ENCODE results near the gene CAMK2A. TPM values are rescaled to one million over a fixed set of nuclear protein-coding genes. Genes with fewer than 3 reads are reported as not detected.

The CAMK2A gene
- total and polyA plus RNA-seq, 2 donors (not counting 1 experiment from before 2014, with no cell fraction given): 2.1 to 3.1 TPM

DNA sequence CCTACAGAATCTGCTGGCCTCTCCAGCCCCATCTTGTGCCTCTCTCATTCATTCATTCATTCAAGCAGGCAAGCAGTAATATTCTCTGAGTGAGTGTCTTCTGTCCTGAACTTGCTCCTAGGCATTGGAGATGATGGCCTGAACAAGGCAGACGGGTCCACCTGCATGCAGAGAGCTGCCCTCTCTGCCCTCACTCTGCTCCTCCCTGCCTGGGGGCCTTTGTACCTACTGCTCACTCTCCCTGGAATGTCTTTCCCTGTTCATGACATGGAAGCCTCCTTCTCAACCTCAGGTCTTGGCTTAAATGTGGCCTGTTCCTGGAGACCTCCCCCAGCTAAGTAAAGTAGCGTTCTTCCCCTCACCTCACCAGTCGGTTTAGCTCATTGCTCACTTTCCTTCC lies 116.4 kb downstream of the CAMK2A start:
- Histone ChIP-seq H3K4me3 (replicated peaks in 1 of 4; ENCODE audit: control extremely low read depth in 1 of 4, insufficient read depth in 1 of 4, low read depth in 3 of 4, low read length in 4 of 4) (no peak overlapping the region), H3K79me2 (ENCODE audit: control insufficient read depth, insufficient read depth, low read length) (no peaks in the 10 kb centered on the region), H3K4me2 (ENCODE audit: extremely low read depth, insufficient read depth, low read length) (no peak overlapping the region), H2AFZ (ENCODE audit: low read length) (no peak overlapping the region), H3K9me3 (ENCODE audit: control insufficient read depth, insufficient read depth, low read depth, low read length) (no peaks in the 10 kb centered on the region), H3K4me1 (ENCODE audit: control insufficient read depth, extremely low read depth, insufficient read depth, low read length) (no peaks in the 10 kb centered on the region), H3K27me3 (ENCODE audit: control insufficient read depth, insufficient read depth, low read length) (peaks cover 20% of the 10 kb centered on the region), H3K27ac (ENCODE audit: insufficient read depth, low read length) (no peak overlapping the region), H4K20me1 (ENCODE audit: control insufficient read depth, extremely low read depth, insufficient read depth, low read length) (no peaks in the 10 kb centered on the region), H3K36me3 (ENCODE audit: control insufficient read depth, insufficient read depth, low read length) (no peaks in the 10 kb centered on the region), H3K9ac (ENCODE audit: insufficient read depth, low read length) (no peak overlapping the region)
- TF ChIP-seq, protein P1, sequence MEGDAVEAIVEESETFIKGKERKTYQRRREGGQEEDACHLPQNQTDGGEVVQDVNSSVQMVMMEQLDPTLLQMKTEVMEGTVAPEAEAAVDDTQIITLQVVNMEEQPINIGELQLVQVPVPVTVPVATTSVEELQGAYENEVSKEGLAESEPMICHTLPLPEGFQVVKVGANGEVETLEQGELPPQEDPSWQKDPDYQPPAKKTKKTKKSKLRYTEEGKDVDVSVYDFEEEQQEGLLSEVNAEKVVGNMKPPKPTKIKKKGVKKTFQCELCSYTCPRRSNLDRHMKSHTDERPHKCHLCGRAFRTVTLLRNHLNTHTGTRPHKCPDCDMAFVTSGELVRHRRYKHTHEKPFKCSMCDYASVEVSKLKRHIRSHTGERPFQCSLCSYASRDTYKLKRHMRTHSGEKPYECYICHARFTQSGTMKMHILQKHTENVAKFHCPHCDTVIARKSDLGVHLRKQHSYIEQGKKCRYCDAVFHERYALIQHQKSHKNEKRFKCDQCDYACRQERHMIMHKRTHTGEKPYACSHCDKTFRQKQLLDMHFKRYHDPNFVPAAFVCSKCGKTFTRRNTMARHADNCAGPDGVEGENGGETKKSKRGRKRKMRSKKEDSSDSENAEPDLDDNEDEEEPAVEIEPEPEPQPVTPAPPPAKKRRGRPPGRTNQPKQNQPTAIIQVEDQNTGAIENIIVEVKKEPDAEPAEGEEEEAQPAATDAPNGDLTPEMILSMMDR (conservative IDR thresholded peaks at IDR 0.05 in 1 of 2, IDR thresholded peaks at IDR 0.05 in 1 of 2; ENCODE audit: low read depth in 1 of 2, low read length in 2 of 2): no peak
- TF ChIP-seq EZH2 (IDR thresholded peaks at IDR 0.05; ENCODE audit: low read length, missing control alignments): no peak
- DNase-seq (ENCODE audit: low read depth in 2 of 2): no peak

DNA sequence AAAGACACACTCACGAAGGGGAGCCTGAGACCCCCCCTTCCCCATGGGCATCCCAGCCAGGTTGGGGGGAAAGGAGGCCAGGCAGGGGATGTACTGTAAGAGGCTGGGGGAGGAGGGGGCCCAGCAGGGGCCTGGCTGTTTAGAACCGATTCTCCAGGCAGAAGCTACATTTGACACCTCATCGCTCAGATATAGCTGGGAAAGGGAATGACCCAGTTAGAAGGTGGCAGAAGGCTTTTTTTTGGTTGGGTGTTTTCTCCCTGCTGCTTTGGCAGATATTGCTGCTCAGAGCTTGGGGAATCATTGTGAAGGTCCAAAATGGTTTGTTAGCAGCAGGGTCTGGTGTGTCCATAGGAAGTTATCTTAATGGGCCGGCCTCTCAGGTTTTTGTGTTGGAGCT lies 117.0 kb downstream of the CAMK2A start:
- H3K9ac ChIP-seq (ENCODE audit: insufficient read depth, low read length): no peak overlapping the region
- no peak overlapping the region for H2AFZ ChIP-seq (ENCODE audit: low read length)
- no peak for DNase-seq (ENCODE audit: low read depth in 2 of 2)
- H3K36me3 ChIP-seq (ENCODE audit: control insufficient read depth, insufficient read depth, low read length): no peaks in the 10 kb centered on the region
- no peak overlapping the region for H3K27ac ChIP-seq (ENCODE audit: insufficient read depth, low read length)
- H4K20me1 ChIP-seq (ENCODE audit: control insufficient read depth, extremely low read depth, insufficient read depth, low read length): no peaks in the 10 kb centered on the region
- no peak for TF ChIP-seq EZH2 (IDR thresholded peaks at IDR 0.05; ENCODE audit: low read length, missing control alignments)
- TF ChIP-seq, protein P1 (conservative IDR thresholded peaks at IDR 0.05 in 1 of 2, IDR thresholded peaks at IDR 0.05 in 1 of 2; ENCODE audit: low read depth in 1 of 2, low read length in 2 of 2): no peak
- no peak overlapping the region for H3K4me3 ChIP-seq (replicated peaks in 1 of 4; ENCODE audit: control extremely low read depth in 1 of 4, insufficient read depth in 1 of 4, low read depth in 3 of 4, low read length in 4 of 4)
- H3K4me2 ChIP-seq (ENCODE audit: extremely low read depth, insufficient read depth, low read length): no peak overlapping the region
- no peaks in the 10 kb centered on the region for H3K79me2 ChIP-seq (ENCODE audit: control insufficient read depth, insufficient read depth, low read length)
- H3K4me1 ChIP-seq (ENCODE audit: control insufficient read depth, extremely low read depth, insufficient read depth, low read length): no peaks in the 10 kb centered on the region
- H3K9me3 ChIP-seq (ENCODE audit: control insufficient read depth, insufficient read depth, low read depth, low read length): no peaks in the 10 kb centered on the region
- peaks cover 20% of the 10 kb centered on the region for H3K27me3 ChIP-seq (ENCODE audit: control insufficient read depth, insufficient read depth, low read length)

DNA sequence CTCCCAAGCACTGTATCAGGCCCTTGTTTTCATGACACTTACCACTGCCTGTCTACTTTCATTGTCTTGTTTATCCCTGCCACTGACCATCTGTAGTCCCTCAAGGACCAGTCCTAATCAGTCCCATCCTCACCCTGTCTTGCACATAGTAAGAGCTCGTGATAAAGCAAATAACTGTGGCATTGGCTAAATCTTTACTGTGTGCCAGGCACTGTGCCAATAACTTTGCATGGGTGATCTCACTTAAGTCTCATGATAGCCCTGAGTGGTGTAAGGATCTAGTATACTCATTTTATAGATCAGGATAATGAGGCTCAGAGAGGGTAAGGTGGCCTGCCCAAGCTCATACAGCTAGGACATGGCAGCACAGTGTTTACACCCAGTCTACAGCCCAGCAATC lies 117.4 kb downstream of the CAMK2A start:
- Histone ChIP-seq H4K20me1 (ENCODE audit: control insufficient read depth, extremely low read depth, insufficient read depth, low read length) (no peaks in the 10 kb centered on the region), H3K79me2 (ENCODE audit: control insufficient read depth, insufficient read depth, low read length) (no peaks in the 10 kb centered on the region), H3K4me1 (ENCODE audit: control insufficient read depth, extremely low read depth, insufficient read depth, low read length) (no peaks in the 10 kb centered on the region), H3K27ac (ENCODE audit: insufficient read depth, low read length) (no peak overlapping the region), H2AFZ (ENCODE audit: low read length) (no peak overlapping the region), H3K9me3 (ENCODE audit: control insufficient read depth, insufficient read depth, low read depth, low read length) (no peaks in the 10 kb centered on the region), H3K9ac (ENCODE audit: insufficient read depth, low read length) (no peak overlapping the region), H3K4me2 (ENCODE audit: extremely low read depth, insufficient read depth, low read length) (no peak overlapping the region), H3K27me3 (ENCODE audit: control insufficient read depth, insufficient read depth, low read length) (peaks cover 20% of the 10 kb centered on the region), H3K4me3 (replicated peaks in 1 of 4; ENCODE audit: control extremely low read depth in 1 of 4, insufficient read depth in 1 of 4, low read depth in 3 of 4, low read length in 4 of 4) (no peak overlapping the region), H3K36me3 (ENCODE audit: control insufficient read depth, insufficient read depth, low read length) (no peaks in the 10 kb centered on the region)
- peak; percentile 31 to 78 for DNase-seq (ENCODE audit: low read depth in 2 of 2)
- no peak for TF ChIP-seq EZH2 (IDR thresholded peaks at IDR 0.05; ENCODE audit: low read length, missing control alignments)
- TF ChIP-seq, protein P1 (conservative IDR thresholded peaks at IDR 0.05 in 1 of 2, IDR thresholded peaks at IDR 0.05 in 1 of 2; ENCODE audit: low read depth in 1 of 2, low read length in 2 of 2): no peak

Other genes starting within 250 kb of the CAMK2A start
- gene CSF1R, start 203.2 kb downstream of the CAMK2A start, total RNA-seq: not detected in 2 replicates
- 0.07 and 0.15 TPM in 2 replicates for gene CSF1R, start 203.2 kb downstream of the CAMK2A start, polyA plus RNA-seq
- 151 and 231 TPM in 2 replicates for gene PDGFRB, start 133.9 kb downstream of the CAMK2A start, total RNA-seq
- 77.4 and 347 TPM in 2 replicates for gene PDGFRB, start 133.9 kb downstream of the CAMK2A start, polyA plus RNA-seq
- gene CDX1, start 123.0 kb downstream of the CAMK2A start, total RNA-seq: under 0.01 and 0.33 TPM in 2 replicates
- 0.09 and 1.8 TPM in 2 replicates for gene CDX1, start 123.0 kb downstream of the CAMK2A start, polyA plus RNA-seq
- not detected in 2 replicates for gene SLC6A7, start 99.7 kb downstream of the CAMK2A start, total RNA-seq
- 0.02 TPM in 1 of 2 replicates, not detected in the other for gene SLC6A7, start 99.7 kb downstream of the CAMK2A start, polyA plus RNA-seq
- 5.9 and 8.5 TPM in 2 replicates for gene ARSI, start 13.1 kb upstream of the CAMK2A start, total RNA-seq
- 3.3 and 12.5 TPM in 2 replicates for gene ARSI, start 13.1 kb upstream of the CAMK2A start, polyA plus RNA-seq
- 10.6 and 11.0 TPM in 2 replicates for gene TCOF1, start 67.9 kb upstream of the CAMK2A start, total RNA-seq
- gene TCOF1, start 67.9 kb upstream of the CAMK2A start, polyA plus RNA-seq: 8.5 and 12.1 TPM in 2 replicates
- gene CD74, start 123.1 kb upstream of the CAMK2A start, total RNA-seq: 3.9 and 5.9 TPM in 2 replicates
- gene CD74, start 123.1 kb upstream of the CAMK2A start, polyA plus RNA-seq: 1.3 and 1.8 TPM in 2 replicates
- gene RPS14, start 160.0 kb upstream of the CAMK2A start, total RNA-seq: 1,962 and 4,466 TPM in 2 replicates
- gene RPS14, start 160.0 kb upstream of the CAMK2A start, polyA plus RNA-seq: 5,623 and 6,025 TPM in 2 replicates
- gene NDST1, start 218.4 kb upstream of the CAMK2A start, total RNA-seq: 18.2 and 38.5 TPM in 2 replicates
- 50.5 and 94.8 TPM in 2 replicates for gene NDST1, start 218.4 kb upstream of the CAMK2A start, polyA plus RNA-seq

Data from fibroblast of lung (primary cell).